ENCODE measurements around the gene GBX2.

GRCh38 chr2:236205867-236206645, 37.9 kb upstream of the GBX2 start:
- TF ChIP-seq, protein P1, sequence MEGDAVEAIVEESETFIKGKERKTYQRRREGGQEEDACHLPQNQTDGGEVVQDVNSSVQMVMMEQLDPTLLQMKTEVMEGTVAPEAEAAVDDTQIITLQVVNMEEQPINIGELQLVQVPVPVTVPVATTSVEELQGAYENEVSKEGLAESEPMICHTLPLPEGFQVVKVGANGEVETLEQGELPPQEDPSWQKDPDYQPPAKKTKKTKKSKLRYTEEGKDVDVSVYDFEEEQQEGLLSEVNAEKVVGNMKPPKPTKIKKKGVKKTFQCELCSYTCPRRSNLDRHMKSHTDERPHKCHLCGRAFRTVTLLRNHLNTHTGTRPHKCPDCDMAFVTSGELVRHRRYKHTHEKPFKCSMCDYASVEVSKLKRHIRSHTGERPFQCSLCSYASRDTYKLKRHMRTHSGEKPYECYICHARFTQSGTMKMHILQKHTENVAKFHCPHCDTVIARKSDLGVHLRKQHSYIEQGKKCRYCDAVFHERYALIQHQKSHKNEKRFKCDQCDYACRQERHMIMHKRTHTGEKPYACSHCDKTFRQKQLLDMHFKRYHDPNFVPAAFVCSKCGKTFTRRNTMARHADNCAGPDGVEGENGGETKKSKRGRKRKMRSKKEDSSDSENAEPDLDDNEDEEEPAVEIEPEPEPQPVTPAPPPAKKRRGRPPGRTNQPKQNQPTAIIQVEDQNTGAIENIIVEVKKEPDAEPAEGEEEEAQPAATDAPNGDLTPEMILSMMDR (CRISPR knock-in tag; IDR thresholded peaks at IDR 0.05): no peak
- TF ChIP-seq ZNF547 (CRISPR knock-in tag; IDR thresholded peaks at IDR 0.05) (no peak), ZNF263 (CRISPR knock-in tag; IDR thresholded peaks at IDR 0.05) (no peak), CREB1 (IDR thresholded peaks at IDR 0.05) (no peak), CREB1 (CRISPR knock-in tag; IDR thresholded peaks at IDR 0.05) (no peak), MAFK (conservative IDR thresholded peaks at IDR 0.05 in 1 of 2, IDR thresholded peaks at IDR 0.05 in 1 of 2; ENCODE audit: low read length in 2 of 2) (no peak), ZNF331 (CRISPR knock-in tag; IDR thresholded peaks at IDR 0.05) (no peak), EZH2 (conservative IDR thresholded peaks at IDR 0.05; ENCODE audit: low read depth, low read length) (no peak), PBX2 (CRISPR knock-in tag; IDR thresholded peaks at IDR 0.05) (no peak), ZNF121 (CRISPR knock-in tag; IDR thresholded peaks at IDR 0.05) (no peak), U2AF2 (IDR thresholded peaks at IDR 0.05; ENCODE audit: low read depth, low read length) (no peak)
